Measurements from ENCODE around the gene SMCP.

- TF ChIP-seq CTCF (IDR thresholded peaks at IDR 0.05) (no peak), POLR2AphosphoS5 (IDR thresholded peaks at IDR 0.05) (no peak)
Measured at GRCh38 chr1:152909206-152909605, 31.1 kb downstream of the SMCP start.
